ENCODE results near the gene SYNPO2L.
"Not testable (repeated sequence)": the region's sequence is repeated elsewhere in the genome, so short reads cannot be mapped to it uniquely, and the experiment has no call there.

Gene SYNPO2L

GRCh38 chr10:73655990-73656298 lies at the start of gene SYNPO2L:
Gene SYNPO2L, minus strand, starts transcription at chr10:73656029. Its CDS starts 107 bp downstream, at chr10:73655922.
- DNase-seq (ENCODE audit: low read depth), result no peak

GRCh38 chr10:73703924-73704323 lies 48.1 kb upstream of the SYNPO2L start:
- DNase-seq (ENCODE audit: low read depth), result not testable (repeated sequence)

- DNase-seq (ENCODE audit: low read depth), result not testable (repeated sequence)
Observed at GRCh38 chr10:73698819-73699218, 43.0 kb upstream of the SYNPO2L start.

GRCh38 chr10:73697675-73698159 lies 41.9 kb upstream of the SYNPO2L start, which contains the start of gene AGAP5:
Gene AGAP5, minus strand, starts transcription at chr10:73698109. Its CDS starts 354 bp downstream, at chr10:73697755.
- not testable (repeated sequence) for DNase-seq (ENCODE audit: low read depth)

- not testable (repeated sequence) for DNase-seq (ENCODE audit: low read depth)
Observed at GRCh38 chr10:73695302-73695701, 39.5 kb upstream of the SYNPO2L start.

GRCh38 chr10:73690755-73691154 lies 34.9 kb upstream of the SYNPO2L start:
- not testable (repeated sequence) for DNase-seq (ENCODE audit: low read depth)

- not testable (repeated sequence) for DNase-seq (ENCODE audit: low read depth)
Observed at GRCh38 chr10:73689596-73689995, 33.8 kb upstream of the SYNPO2L start.

- not testable (repeated sequence) for DNase-seq (ENCODE audit: low read depth)
Observed at GRCh38 chr10:73687641-73688040, 31.8 kb upstream of the SYNPO2L start.

- DNase-seq (ENCODE audit: low read depth), result not testable (repeated sequence)
Observed at GRCh38 chr10:73674546-73674945, 18.7 kb upstream of the SYNPO2L start.

GRCh38 chr10:73668378-73668777 lies 12.5 kb upstream of the SYNPO2L start:
- not testable (repeated sequence) for DNase-seq (ENCODE audit: low read depth)

- DNase-seq (ENCODE audit: low read depth), result not testable (repeated sequence)
Observed at GRCh38 chr10:73666153-73666809, 10.5 kb upstream of the SYNPO2L start.

- not testable (repeated sequence) for DNase-seq (ENCODE audit: low read depth)
Observed at GRCh38 chr10:73665581-73665980, 9.8 kb upstream of the SYNPO2L start.

- DNase-seq (ENCODE audit: low read depth), result not testable (repeated sequence)
Observed at GRCh38 chr10:73664156-73665040, 8.6 kb upstream of the SYNPO2L start.

GRCh38 chr10:73663621-73664020 lies 7.8 kb upstream of the SYNPO2L start:
- not testable (repeated sequence) for DNase-seq (ENCODE audit: low read depth)

GRCh38 chr10:73662705-73663104 lies 6.9 kb upstream of the SYNPO2L start:
- not testable (repeated sequence) for DNase-seq (ENCODE audit: low read depth)

- DNase-seq (ENCODE audit: low read depth), result no peak
Observed at GRCh38 chr10:73655257-73655989, 406 bp downstream of the SYNPO2L start.

GRCh38 chr10:73653701-73654100 lies 2.1 kb downstream of the SYNPO2L start:
- no peak for DNase-seq (ENCODE audit: low read depth)

GRCh38 chr10:73653195-73653594 lies 2.6 kb downstream of the SYNPO2L start:
- no peak for DNase-seq (ENCODE audit: low read depth)

- DNase-seq (ENCODE audit: low read depth), result no peak
Observed at GRCh38 chr10:73650537-73651331, 5.1 kb downstream of the SYNPO2L start.

GRCh38 chr10:73649876-73650536 lies 5.8 kb downstream of the SYNPO2L start:
- no peak for DNase-seq (ENCODE audit: low read depth)
